HG03460 (cell line): ENCODE results near the gene APBA2.

ENCODE experiments used
- ATAC-seq: cut with Tn5 transposase; IDR thresholded peaks from one replicate; pipeline ENCODE4 v1.9.1; 2021; ENCODE audit not compliant: unreplicated experiment

The APBA2 gene

DNA sequence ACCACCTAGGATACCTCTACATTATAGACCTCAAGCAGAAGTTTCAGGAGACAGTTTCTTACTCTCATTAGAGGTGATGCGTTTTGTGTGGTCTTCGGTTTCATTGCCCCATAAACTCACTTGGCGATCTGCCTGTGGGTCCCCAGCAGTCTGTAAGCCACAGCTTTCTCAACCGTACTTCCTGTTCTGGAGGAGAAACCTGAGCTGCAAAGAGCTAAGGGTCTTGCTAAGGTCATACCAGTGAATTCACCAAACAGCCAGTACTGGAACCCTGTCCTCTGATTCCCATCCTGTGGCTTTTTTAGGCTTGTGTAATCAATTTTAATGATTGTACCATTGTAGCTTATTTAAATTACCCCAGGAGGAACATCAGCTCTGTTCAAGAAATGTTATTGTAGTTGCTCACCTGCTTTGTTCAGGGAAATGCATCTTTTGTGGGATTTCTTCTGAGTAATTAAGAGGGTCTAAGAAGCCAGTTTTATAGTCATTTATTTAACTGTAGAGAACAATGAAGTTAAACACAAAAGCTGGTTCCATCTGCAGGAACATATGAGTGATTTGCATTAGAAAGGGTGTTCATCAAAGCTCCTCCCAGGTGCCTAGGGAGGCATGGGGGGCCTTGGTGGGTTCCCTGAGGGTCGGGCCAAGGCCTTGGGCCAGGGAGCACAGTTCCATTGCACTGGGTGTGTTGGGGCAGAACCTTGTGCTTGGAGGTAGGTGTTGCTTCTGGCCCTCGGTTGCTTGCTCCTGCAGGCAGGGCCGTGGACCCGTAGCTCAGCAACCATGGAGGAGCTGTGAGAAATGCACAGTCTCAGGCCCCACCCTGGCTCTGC, 69.6 kb downstream of the APBA2 start:
- ATAC-seq = no peak

DNA sequence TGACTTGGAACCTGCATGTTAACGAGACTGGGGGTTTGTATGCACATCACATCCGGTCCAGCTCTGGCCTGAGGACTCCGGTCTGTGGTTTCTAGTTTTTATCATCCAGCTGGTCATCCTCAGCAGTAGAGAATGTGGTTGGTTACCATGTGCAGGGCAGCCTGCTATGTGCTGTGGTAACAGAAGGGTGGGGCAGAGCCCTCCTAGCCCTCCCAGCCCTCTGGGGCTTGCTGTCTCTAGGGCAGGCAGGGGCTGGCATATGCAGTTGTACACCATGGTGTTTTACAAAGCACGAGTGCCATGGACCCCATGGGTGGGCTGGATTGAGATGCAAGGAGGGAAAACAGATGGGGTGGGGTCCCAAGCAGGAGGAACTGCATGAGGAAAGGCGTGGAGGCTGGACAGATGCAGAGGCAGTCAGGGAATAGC, 70.2 kb downstream of the APBA2 start:
- no peak for ATAC-seq

DNA sequence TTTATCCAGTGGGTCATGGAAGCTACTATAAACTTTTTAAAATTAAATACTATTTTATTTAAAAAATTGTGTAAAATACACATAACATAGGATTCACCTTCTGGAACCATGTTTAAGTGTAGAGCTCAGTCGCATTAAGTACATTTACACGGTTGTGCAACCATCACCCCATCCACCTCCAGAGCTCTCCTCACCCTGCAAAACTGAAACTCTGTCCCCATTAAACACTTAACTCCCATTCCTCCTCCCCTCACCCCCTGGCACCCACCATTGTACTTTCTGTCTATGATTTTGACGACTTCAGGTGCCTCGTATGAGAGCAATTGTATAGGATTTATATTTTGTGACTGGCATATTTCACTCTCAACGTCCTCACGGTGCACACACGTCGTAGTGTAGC, 70.7 kb downstream of the APBA2 start:
- no peak for ATAC-seq

DNA sequence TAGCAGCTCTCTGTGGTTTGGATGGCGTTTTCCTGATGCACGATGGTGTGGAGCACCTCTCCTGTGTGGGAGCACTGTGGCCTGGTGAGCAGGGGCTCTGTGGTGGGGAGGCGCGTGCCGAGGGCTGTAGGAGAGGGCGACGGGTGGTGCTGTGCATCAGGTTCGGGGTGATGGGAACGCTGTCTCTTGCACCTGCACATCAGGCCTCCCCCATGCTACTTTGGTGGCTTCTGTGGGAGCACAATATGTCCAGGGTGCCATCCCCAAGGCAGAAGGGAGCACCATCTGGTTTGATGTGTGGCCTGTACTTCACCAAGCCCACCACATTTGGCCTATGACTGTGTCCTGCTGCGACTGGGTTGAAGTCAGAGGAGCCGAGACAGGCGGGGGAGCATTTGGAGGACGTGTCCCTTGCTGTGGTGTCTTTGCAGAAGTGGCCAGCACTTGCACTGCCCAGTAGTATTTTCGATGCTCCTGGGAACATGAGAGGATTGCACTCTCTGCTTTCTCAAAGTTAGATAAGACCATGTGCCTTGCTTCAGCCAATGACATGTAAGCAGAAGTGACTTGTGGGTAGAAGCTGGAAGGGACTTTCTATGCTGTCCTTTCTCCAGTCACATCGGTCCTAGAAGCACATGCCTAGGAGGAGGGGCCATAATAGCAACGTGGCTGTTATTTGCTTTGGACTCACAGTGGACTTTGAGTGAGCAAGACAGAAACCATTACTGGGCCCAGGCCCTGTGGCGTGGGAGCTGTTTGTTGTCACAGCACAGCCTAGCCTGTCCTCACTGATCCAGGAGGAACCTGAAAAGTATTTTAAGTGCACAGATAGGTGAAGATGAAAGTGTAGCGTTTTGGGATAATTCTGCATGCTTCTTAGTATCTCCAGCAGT, 72.1 kb downstream of the APBA2 start:
- ATAC-seq = no peak

DNA sequence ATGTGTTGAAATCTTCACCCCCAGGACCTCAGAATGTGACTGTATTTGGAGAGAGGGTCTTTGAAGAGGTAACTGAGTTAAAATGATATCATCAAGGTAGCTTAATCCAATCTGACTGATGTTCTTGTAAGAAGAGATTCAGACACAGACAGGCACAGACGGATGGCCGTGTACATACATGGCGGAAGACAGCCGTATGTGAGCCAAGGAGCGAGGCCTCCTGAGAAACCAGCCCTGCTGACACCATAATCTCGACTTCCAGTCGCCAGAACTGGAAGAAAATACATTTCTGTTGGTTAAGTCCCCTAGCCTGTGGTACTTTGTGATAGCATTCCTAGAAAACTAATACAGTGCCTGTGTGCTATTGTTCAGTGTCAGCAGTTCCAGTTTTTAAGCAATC, 73.6 kb downstream of the APBA2 start:
- ATAC-seq = no peak

DNA sequence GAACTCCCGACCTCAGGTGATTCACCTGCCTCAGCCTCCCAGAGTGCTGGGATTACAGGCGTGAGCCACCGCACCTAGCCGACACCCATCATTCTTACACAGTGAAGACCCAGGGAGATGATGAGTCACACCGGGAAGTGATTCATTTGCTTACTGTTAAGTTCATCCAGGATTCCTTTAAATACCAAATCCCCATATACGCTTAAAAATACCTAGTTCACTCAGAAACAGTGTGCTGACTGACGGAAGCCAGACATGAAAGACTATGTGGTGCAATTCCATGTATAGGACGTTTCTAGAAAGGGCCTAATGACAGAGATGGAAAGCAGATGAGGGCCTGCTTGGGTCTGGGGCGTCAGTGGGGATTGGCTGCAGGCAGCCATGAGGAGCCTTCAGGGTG, 75.2 kb downstream of the APBA2 start:
- no peak for ATAC-seq

DNA sequence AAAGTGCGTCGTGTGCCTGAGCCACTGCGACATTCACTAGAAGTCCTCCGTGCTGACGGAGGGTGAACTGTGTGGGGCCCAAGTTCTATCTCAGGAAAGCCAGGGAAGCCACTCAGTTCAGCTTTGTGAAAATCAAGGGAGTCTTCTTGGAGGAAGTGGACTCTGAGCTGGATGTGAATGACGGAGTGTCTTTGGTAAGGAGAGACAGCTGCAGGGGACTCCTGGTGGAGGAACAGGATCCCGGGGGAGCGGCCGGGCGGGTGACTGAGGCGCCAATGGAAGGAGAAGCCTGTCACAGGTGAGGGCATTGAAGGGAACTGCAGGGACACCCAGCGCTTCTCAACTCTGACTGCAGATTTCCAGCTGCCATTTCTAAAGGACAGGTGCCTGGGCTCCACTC, 75.6 kb downstream of the APBA2 start:
- no peak for ATAC-seq

DNA sequence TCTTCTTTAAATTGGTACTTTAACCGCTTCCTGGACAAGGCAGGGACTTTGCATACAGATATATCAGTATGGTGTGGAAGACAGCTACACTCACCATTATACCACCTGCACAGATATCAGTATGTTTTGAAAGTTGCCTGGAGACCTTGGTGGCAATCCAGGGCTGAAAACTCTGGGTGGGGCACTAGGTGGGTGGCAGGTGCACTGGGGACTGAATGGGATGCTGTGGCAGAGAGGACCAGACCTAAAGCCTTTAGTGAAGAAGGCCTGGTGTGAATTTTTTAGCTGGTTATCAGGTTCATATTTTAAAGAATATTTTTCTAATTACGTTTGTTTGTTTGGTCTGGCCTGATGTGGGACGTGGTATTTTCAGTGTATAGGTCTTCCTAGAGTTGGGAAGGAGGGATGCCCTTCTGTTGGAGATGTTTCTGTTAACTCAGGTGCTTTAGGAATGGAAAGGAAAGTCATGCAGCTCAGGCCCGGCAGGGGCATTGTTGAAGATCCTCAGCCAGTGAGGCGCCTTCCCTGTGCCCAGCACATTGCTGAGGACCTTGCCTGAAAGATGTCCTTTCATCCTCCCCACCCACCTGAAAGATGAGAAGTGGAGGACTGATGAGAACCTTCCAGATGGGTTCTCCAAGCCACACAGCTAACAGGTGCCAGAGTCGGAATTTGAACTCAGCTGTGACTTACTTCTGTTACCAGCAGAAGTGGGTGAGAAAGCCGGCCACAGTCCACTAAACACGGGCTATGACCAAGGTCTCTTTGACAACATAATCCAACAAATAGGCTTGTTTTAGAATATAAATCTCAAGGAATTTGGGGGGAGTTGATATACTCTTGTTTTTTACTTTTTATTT, 77.3 kb downstream of the APBA2 start:
- no peak for ATAC-seq

DNA sequence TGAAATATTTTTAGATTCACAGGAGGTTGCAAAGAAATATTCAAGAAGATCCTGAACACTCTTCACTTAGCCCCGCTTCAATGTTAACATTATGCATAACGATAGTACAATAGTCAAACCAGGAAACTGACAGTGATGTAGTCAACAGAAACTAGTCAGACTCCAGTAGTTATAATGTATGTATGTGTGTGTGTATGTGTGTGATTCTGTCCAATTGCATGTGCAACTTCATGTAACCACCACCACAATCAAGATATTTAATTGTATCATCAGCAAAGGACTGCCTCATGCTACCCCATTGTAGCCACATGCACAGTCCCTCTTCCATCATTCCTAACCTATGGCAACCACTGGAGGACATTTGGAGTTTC, 77.9 kb downstream of the APBA2 start:
- no peak for ATAC-seq

DNA sequence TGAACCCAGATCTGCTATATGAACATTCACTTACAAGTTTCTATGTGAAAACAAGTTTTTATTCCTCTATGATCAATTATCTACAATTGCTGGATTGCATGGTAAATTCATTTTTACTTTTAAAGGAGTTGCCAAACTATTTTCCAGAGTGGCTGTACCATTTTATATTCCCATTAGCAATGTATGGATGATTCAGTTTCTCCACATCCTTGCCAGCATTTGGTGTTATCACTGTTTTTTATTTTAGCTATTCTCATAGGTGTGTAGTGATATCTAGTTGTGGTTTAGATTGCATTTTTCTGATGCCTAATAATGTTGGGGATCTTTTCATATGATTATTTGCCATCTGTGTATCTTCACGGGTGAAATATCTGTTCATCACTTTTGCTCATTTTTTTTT, 78.3 kb downstream of the APBA2 start:
- ATAC-seq = no peak

DNA sequence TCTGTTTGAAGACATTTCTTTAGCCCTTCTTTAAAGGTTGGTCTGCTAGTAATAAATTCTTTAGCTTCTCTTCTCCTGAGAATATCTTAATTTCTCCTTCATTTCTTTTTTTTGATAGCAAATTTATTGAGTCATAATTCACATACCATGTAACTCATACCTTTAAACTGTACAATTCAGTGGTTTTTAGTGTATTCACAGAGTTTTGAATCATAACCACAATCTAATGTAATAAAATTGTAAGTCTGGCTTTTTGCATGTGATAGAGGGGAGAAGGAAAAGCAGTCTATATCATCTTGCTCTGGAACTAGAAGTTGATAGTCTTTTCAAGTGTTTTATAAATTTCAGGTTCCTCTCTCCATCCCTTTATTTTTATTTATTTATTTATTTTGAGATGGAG, 81.3 kb downstream of the APBA2 start:
- no peak for ATAC-seq

DNA sequence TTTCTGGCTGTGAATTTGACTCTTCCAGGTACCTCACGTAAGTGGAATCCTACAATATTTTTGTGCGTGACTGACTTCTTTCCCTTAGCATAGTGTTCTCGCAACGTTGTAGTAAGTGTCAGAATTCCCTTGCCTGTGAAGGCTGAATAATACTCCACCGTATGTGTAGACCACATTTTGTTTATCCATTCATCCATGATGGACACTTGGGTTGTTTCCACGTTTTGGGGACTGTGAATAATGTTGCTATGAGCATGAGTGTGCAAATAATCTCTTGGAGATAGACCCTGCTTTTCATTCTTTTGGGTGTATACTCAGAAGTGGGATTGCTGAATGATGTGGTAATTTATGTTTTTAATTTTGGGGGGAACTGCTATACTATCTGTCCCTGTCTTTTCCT, 82.2 kb downstream of the APBA2 start:
- no peak for ATAC-seq

DNA sequence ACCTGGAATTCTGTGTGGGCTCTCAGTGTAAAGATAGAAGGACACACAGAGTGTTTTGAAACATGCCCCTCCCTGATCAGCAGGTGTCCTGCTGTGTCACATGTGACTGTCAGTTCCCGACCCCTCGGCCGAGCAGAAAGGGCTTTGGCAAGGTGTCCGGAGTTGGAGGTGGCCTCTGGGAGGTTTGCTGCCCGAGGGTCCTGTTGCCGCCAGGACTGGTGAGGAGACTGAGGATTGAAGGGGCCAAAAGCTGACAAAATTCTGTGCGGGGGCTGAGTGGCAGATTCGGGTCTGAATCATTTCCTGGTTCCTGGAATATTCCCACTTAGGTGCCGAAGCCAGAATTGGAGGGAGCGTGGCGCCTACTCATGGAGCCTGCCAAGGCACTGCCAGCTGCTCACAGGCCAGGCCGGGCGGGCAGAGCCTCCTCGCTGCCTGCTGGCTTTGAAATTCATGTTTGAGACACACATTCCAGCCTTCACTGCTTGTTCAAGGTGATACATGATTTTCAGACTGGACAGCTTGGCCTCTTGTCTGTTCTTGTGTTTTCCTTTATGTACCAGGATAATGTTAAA, 83.8 kb downstream of the APBA2 start:
- no peak for ATAC-seq

DNA sequence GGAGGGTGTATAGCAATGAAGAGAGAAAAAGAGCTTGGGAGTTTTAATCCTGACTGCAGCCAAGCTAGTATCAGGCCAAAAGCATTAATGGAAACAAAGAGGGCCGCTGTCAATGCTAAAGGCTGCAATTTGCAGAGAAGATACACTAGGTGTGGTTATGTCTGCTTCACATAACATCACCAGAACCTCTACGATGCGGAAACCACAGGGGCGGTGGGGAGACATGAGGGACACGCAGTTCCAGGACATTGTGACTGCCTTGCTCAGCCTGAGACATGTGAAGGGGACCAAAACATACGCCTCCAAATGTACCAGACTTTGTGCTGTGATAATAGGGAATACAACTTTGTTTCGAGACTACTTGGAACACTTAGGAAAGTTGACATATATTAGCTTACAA, 88.4 kb downstream of the APBA2 start:
- no peak for ATAC-seq

DNA sequence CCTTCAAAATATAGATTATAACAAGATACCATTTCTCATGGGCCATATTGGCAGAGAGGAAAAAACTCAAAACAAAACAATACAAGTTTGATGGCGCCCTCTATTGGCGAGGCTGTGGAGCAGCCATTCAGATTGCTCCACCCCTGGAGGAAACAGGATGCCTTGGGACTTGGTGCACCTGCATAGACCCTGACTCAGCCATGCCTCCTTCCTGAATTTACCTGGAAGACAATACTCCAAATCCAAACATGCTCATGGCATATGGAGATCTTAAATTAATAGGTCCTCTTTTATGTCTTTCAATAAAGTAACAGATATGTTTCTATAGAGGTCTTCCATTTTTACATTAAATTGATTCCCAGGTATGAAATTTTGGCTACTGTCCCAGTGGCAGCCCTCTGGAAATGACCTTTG, 90.0 kb downstream of the APBA2 start:
- ATAC-seq = no peak

DNA sequence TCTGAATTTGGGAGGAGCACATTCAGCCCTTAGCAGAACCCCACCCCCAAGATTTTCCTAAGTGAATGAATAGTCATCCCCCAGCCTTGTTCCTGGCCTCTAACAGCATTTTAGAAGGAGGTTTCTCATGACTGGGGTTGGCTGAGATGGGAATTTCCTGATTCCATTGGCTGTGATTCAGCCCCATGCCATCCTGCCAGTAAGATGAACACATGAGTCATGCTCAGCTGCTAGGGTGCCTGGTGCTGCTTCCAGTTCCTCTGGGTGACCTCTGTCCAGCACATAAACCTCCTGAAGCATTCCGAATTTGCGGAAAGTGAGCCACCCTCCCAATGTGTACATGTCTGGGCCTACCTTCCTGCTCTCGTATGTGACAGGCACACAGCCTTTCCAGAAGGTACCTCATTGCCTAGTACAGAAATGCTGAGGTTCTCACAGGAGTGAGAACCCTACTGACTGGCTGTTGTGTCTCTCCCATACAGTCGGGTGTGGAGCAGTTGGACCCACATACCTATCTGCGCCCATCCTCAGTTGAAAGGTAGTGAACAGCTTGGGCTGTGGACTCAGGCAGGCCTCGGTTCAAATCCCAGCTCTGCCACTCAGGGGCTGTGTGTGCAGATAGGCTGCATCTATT, 91.7 kb downstream of the APBA2 start:
- ATAC-seq = no peak

DNA sequence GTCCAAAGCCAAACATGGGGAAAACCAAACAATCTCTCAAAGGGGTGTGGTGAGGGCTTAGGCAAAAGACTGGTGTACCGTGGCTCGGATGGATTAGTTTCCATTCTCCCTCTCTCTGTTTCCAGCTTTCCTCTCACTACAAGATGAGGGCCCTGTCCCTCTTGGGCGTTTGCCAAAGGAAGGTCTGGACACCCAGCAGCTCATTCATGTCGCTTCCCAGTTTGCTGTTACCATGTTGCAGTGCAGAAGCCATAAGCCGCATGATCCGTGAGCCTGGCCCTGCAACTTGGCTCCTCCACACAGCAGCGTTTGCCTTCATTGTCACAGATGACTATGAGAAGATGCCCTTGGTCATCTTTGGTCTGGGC, 92.2 kb downstream of the APBA2 start:
- no peak for ATAC-seq

DNA sequence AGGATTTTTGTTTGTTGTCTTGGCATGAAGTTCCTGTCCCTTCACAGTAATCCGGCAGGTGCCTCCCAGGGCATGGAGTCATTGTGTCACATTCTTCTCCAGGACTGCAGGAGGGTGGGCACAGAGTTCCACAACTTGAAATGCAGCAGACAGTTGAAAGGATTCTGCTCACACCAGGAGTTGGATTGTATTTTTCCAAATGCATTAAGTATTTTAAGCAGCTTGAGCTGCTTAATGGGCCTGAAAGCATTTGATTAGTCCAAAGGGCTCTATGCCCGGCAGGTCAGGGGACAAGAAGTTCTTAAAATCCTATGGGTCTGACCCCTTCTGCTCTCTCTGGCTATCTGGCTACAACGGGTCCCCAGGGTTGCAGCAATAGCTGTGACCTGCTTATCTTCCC, 92.9 kb downstream of the APBA2 start:
- no peak for ATAC-seq

DNA sequence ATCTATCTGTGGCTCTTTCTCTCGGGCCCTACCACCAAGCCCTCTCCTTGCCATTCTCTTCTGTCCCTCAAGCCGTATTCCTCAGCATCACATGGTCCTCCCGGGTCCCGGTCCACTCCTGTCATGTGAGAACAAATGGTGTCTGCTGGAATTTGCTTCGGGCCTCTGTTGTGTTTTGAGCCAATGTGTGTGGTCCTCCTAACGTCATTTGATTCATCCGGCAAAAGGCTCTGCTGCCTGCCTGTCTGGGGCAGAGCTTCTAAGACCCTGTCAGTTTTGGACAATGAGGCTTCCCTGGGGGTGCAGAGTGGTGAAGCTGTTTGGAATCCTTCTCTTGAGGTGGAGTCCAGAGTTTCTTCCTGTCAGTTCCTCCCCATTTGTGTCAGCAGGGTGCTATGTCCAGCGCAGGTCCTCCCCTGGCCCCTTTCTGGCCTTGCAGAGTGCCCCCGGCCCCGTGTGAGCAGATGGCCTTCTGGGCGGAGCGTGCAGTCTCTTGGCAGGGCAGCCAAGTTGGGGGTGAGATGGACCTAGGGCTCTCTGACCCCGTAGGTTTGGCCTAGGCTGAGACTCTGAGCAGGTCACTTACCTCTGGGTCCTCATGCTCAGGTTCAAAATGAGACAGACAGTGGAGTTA, 93.6 kb downstream of the APBA2 start:
- ATAC-seq = no peak

DNA sequence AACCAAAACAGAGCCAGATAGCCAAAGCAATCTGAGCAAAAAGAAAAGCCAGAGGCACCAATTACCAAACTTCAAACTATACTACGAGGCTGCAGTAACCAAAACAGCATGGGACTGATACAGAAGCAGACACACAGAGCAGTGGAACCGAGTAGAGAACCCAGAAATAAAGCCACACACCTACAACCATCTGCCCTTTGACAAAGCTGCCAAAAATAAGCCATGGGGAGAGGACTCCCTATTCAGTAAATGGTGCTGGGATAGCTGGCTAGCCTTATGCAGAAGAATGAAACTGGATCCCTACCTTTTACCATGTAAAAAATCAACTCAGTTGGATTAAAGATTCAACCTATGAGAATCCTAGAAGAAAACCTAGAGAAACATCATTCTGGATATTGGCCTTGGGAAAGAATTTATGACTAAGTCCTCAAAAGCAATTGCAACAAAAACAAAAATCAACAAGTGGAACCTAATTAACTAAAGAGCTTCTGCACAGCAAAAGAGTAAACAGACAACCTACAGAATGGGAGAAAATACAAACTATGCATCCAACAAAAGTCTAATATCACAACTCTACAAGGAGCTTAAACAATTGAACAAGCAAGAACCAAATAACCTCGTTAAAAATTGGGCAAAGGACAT, 95.1 kb downstream of the APBA2 start:
- no peak for ATAC-seq
